HFFc6 (cell line): ENCODE results near the gene PIGM. TPM values are rescaled to one million over a fixed set of nuclear protein-coding genes. Genes with fewer than 3 reads are reported as not detected.
A peak's percentile ranks its signal among the peaks of the same experiment; 100 is the strongest.

ENCODE experiments used
- DNase-seq: peaks from one replicate; pipeline ENCODE4 v3.0.0-alpha.2; 2018
- H3K27ac Mint-ChIP-seq: 2 replicates; pipeline ENCODE4 v1.8.0; 2020; ENCODE audit warnings: mild to moderate bottlenecking, mixed read lengths
- H3K27me3 Mint-ChIP-seq: 2 replicates; pipeline ENCODE4 v1.8.0; 2021; ENCODE audit warnings: mild to moderate bottlenecking, moderate library complexity, mixed read lengths; ENCODE audit not compliant: insufficient read depth
- H3K36me3 Mint-ChIP-seq: 2 replicates; pipeline ENCODE4 v1.8.0; 2021; ENCODE audit warnings: low read depth, mixed read lengths
- H3K4me1 Mint-ChIP-seq: 2 replicates; pipeline ENCODE4 v1.8.0; 2020; ENCODE audit warnings: low read depth, mixed read lengths
- H3K4me3 Mint-ChIP-seq: 2 replicates; pipeline ENCODE4 v1.8.0; 2020; ENCODE audit warnings: mild to moderate bottlenecking, moderate library complexity, mixed read lengths
- H3K9me3 Mint-ChIP-seq: 2 replicates; pipeline ENCODE4 v1.8.0; 2020; ENCODE audit warnings: mild to moderate bottlenecking, mixed read lengths
- CTCF ChIP-seq: fragments of 200-600 bp; sonication (generic); IDR thresholded peaks from 2 replicates; pipeline ENCODE4 v1.5.0; 2021; ENCODE audit warnings: antibody characterized with exemption, mild to moderate bottlenecking
- total RNA-seq, 6 experiments: library from RNA; stranded (reverse); fragmentation: NEBNext Ultra II Directional; extraction: Animal tissue kit (Norgen Biotek cat#: 25700); gene quantifications; 2 replicates in 1 of 6; 3 replicates in 5 of 6; pipeline ENCODE4 v1.2.3, GENCODE V29; 2021

Gene PIGM
- total RNA-seq, 6 experiments from 2014 or later: 6.7 to 8.4 (median 7.7) TPM

DNA sequence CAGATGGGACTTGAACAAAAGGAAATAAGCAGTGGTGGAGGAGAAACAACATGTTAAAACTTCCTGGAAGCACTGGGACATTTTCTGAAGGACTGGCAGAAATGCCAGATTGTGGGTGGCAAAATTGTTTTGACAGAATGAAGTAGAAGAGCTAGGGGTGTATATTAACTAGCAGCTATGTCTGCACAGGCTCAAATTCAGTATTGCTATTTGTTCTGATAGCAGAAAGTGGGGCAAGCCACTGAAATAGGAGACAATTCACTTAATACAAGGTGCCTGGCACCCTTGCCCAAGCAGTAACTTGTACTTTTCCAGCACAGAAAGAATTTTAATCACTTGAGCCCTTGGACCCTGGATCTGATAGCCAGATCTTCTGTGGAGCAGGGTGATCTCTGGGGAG is 11.8 kb upstream of the PIGM start:
- peaks cover 11% of the 10 kb centered on the region for H3K4me1 Mint-ChIP-seq
- TF ChIP-seq CTCF: no peak
- no peak overlapping the region for H3K27ac Mint-ChIP-seq
- H3K4me3 Mint-ChIP-seq: no peak overlapping the region
- H3K36me3 Mint-ChIP-seq: no peaks in the 10 kb centered on the region
- H3K9me3 Mint-ChIP-seq: no peaks in the 10 kb centered on the region
- peaks cover 26% of the 10 kb centered on the region for H3K27me3 Mint-ChIP-seq
- no peak for DNase-seq

DNA sequence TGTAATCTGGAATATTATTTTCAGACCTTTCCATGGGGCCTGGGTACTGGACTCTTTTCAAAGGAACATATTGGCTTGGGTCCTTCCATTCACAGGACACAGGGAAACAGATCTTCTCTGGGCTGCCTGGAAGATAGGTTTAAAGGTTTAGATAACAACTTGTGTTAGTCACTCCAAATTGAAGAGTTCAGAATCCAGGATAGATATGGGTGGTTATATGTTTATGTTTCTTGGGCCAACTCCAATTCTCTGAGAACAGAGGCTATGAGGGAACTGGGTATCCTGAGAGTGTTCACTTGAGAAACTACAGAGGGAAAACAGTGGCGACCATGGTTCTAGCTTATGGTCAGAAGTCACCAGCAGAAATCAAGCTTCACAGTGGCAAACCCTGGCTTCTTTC is 8.7 kb upstream of the PIGM start:
- Mint-ChIP-seq H3K27ac (no peak overlapping the region), H3K36me3 (no peaks in the 10 kb centered on the region), H3K4me1 (no peaks in the 10 kb centered on the region), H3K27me3 (peaks cover 32% of the 10 kb centered on the region), H3K4me3 (no peak overlapping the region), H3K9me3 (no peaks in the 10 kb centered on the region)
- no peak for DNase-seq
- no peak for TF ChIP-seq CTCF

DNA sequence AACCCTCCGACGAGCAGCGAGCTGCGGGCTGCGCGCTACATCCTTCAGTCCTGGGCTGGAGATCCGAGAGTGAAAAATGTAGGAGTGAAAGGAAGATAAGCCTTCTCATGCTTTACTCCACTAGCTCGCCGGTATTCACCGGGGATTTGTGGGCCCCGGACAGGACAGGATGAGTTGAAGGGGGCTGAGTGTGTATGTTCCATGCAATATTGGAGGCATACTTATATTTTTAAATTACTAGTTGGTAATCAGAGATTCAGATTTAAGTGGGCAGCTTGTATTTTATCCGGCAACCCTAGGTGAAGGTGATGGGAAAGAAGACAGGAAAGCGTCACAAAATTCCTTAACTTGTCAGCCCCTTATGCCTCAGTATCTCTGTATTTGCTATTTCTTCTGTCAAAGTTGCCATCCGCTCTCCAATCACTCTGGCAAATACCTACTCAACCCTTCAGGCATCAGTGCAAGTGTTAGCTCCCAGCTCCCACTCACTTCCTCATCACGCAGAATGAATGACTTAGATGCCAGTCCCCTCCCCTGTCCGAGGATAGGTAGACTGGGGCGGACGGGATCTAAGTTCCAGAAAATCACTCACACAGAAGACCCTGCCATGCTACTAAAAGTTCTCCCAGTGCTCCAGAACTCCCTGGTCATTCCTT is 503 bp upstream of the PIGM start:
- no peak for DNase-seq
- TF ChIP-seq CTCF: no peak
- H3K36me3 Mint-ChIP-seq: no peaks in the 10 kb centered on the region
- peaks cover 20% of the 10 kb centered on the region for H3K4me1 Mint-ChIP-seq
- peaks cover 8% of the 10 kb centered on the region for H3K27me3 Mint-ChIP-seq
- no peaks in the 10 kb centered on the region for H3K9me3 Mint-ChIP-seq
- H3K4me3 Mint-ChIP-seq: peak overlapping the region; percentile 96
- H3K27ac Mint-ChIP-seq: peak overlapping the region; percentile 71

DNA sequence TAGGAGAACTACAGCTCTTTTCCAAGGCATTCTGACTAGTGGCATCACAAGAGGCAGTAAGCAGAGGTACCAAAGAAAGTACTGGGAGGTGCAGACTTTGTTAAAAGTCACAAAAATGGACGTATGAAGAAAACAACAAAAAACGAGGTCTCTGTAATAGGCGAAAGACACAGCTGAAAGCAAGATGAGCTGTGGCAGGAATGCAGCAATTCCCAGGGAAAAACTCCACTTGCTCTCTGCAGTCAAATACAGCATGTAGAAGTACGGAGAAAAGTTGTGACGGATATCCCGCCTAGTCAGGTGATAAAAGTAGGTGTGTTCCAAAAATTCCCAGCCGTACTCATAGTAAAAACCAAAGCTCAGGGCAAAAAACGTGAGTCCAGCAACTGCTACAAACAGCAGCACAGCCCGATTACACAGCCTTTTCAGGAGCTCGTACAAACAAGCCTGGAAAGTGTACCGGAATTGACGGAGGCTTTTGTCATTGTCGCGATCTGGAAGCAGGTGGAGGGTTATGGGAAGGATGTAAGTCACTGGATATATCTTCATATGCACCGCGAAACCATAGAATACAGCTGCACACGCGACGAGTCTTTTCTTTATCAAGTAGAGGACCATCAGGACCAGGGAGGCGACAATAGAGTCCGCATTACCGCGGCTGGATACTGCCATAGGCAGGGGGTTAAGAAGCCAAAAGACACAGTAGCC is 979 bp downstream of the PIGM start:
- H3K9me3 Mint-ChIP-seq: no peaks in the 10 kb centered on the region
- 0 out of 2 replicates have a peak overlapping the region, but pooled peaks have one; percentile 25 for H3K27ac Mint-ChIP-seq
- H3K4me1 Mint-ChIP-seq: peaks cover 20% of the 10 kb centered on the region
- peaks cover 1% of the 10 kb centered on the region for H3K27me3 Mint-ChIP-seq
- peak overlapping the region; percentile 96 for H3K4me3 Mint-ChIP-seq
- no peak for TF ChIP-seq CTCF
- no peaks in the 10 kb centered on the region for H3K36me3 Mint-ChIP-seq
- DNase-seq: no peak

GRCh38 chr1:160028426-160028825 is 3.4 kb downstream of the PIGM start:
- H3K4me3 Mint-ChIP-seq: no peak overlapping the region
- no peak for TF ChIP-seq CTCF
- no peak overlapping the region for H3K27ac Mint-ChIP-seq
- H3K9me3 Mint-ChIP-seq: no peaks in the 10 kb centered on the region
- no peaks in the 10 kb centered on the region for H3K27me3 Mint-ChIP-seq
- H3K36me3 Mint-ChIP-seq: no peaks in the 10 kb centered on the region
- H3K4me1 Mint-ChIP-seq: peaks cover 24% of the 10 kb centered on the region
- DNase-seq: no peak
